Measurements from ENCODE around the gene SLC10A4.

The SLC10A4 gene

DNA sequence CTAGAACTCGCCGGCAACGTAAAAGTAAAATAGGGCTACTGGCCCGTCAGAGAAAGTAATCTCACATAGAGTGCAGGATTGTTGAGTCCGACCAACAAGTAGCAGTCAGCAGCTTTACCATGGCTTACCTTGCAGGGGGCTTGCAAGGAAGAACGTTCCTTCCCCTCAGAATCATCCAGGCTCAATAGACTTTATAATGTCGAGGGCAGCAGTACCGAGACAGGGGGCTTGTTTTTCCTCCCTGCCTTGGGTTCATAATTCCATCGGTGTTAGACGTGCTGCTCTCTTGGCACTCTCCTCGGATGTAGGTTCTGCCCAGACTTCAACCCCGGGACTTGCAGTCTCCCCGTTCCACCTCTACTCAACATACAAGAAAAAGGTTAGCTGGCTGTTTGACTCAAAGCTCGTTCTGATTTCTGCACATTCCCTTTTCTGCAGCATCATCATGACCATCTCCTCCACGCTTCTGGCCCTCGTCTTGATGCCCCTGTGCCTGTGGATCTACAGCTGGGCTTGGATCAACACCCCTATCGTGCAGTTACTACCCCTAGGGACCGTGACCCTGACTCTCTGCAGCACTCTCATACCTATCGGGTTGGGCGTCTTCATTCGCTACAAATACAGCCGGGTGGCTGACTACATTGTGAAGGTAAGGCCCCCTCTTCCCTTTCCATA is 1.5 kb downstream of the SLC10A4 start:
- Histone ChIP-seq H3K79me2 (ENCODE audit: insufficient read depth, low read depth) (no peaks in the 10 kb centered on the region), H3K4me1 (ENCODE audit: low read depth, poor library complexity, severe bottlenecking) (no peaks in the 10 kb centered on the region), H4K20me1 (ENCODE audit: insufficient read depth) (no peaks in the 10 kb centered on the region), H3K4me2 (no peak overlapping the region), H3K27ac (no peak overlapping the region), H2AFZ (ENCODE audit: low read depth) (no peak overlapping the region), H3K27me3 (ENCODE audit: insufficient read depth, low read depth) (no peaks in the 10 kb centered on the region), H3K36me3 (ENCODE audit: insufficient read depth) (no peaks in the 10 kb centered on the region), H3K4me3 (IDR thresholded peaks at IDR 0.05; ENCODE audit: insufficient read depth, low read depth, low read length) (no peak overlapping the region), H3K9ac (no peak overlapping the region)
- TF ChIP-seq, protein P1, sequence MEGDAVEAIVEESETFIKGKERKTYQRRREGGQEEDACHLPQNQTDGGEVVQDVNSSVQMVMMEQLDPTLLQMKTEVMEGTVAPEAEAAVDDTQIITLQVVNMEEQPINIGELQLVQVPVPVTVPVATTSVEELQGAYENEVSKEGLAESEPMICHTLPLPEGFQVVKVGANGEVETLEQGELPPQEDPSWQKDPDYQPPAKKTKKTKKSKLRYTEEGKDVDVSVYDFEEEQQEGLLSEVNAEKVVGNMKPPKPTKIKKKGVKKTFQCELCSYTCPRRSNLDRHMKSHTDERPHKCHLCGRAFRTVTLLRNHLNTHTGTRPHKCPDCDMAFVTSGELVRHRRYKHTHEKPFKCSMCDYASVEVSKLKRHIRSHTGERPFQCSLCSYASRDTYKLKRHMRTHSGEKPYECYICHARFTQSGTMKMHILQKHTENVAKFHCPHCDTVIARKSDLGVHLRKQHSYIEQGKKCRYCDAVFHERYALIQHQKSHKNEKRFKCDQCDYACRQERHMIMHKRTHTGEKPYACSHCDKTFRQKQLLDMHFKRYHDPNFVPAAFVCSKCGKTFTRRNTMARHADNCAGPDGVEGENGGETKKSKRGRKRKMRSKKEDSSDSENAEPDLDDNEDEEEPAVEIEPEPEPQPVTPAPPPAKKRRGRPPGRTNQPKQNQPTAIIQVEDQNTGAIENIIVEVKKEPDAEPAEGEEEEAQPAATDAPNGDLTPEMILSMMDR (conservative IDR thresholded peaks at IDR 0.05; ENCODE audit: low read depth, low read length), result no peak

DNA sequence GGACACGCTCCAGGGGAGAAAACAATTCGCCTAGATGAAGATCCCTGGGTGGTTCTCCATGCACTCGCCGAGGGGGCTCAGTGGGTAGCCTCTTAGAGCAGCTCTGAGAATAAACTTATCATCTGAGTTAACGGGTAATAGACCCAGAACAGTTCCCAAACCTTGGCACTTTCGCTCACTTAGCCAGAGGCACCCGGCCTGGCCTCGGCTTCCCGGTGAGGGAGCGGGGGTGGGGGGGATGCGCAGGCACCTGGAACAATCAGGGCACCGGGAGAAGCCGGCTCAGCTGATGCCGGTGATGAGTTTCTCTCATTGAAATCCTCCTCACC is 6.5 kb downstream of the SLC10A4 start:
- TF ChIP-seq, protein P1 (conservative IDR thresholded peaks at IDR 0.05; ENCODE audit: low read depth, low read length), result no peak
- H3K9ac ChIP-seq, result no peak overlapping the region
- H3K4me2 ChIP-seq, result no peak overlapping the region
- no peaks in the 10 kb centered on the region for H4K20me1 ChIP-seq (ENCODE audit: insufficient read depth)
- H3K4me1 ChIP-seq (ENCODE audit: low read depth, poor library complexity, severe bottlenecking), result no peaks in the 10 kb centered on the region
- H3K36me3 ChIP-seq (ENCODE audit: insufficient read depth), result no peaks in the 10 kb centered on the region
- no peaks in the 10 kb centered on the region for H3K27me3 ChIP-seq (ENCODE audit: insufficient read depth, low read depth)
- H3K4me3 ChIP-seq (IDR thresholded peaks at IDR 0.05; ENCODE audit: insufficient read depth, low read depth, low read length), result no peak overlapping the region
- no peak overlapping the region for H2AFZ ChIP-seq (ENCODE audit: low read depth)
- H3K79me2 ChIP-seq (ENCODE audit: insufficient read depth, low read depth), result no peaks in the 10 kb centered on the region
- no peak overlapping the region for H3K27ac ChIP-seq

DNA sequence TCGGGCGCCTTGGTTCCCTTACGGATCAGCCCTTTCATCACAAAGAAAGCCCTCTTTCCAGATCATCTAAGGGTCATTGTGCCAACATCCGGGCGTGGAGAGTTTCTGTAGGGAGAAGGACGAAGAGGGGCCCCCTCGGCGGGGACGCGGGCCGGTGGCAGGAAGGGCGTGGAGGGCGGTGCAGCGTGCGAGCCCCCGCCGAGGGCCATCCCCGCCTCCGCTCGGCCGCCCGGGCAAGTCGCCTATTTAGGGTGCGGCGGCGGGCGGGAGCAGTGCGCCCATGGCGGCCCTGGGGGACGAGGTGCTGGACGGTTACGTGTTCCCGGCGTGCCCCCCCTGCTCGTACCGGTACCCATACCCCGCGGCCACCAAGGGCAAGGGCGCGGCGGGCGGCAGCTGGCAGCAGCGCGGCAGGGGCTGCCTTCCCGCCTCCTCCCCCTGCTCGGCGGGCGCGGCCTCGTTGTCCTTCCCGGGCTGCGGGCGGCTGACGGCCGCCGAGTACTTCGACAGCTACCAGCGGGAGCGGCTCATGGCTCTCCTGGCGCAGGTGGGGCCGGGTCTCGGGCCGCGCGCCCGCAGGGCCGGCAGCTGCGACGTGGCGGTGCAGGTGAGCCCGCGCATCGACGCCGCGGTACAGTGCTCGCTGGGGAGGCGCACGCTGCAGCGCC is 7.0 kb downstream of the SLC10A4 start, which contains the start of gene ZAR1:
TSS of gene ZAR1 (plus strand) at position 241 of the 668 bp plus-strand sequence. CDS start at position 281, 40 bp downstream.
- Histone ChIP-seq H3K4me2 (no peak within 1 kb of the TSS), H3K79me2 (ENCODE audit: insufficient read depth, low read depth) (no peaks in the 10 kb centered on the region), H3K4me1 (ENCODE audit: low read depth, poor library complexity, severe bottlenecking) (no peaks in the 10 kb centered on the region), H2AFZ (ENCODE audit: low read depth) (no peak within 1 kb of the TSS), H3K27me3 (ENCODE audit: insufficient read depth, low read depth) (no peaks in the 10 kb centered on the region), H3K27ac (no peak within 1 kb of the TSS), H4K20me1 (ENCODE audit: insufficient read depth) (no peaks in the 10 kb centered on the region), H3K36me3 (ENCODE audit: insufficient read depth) (no peaks in the 10 kb centered on the region), H3K9ac (no peak within 1 kb of the TSS), H3K4me3 (IDR thresholded peaks at IDR 0.05; ENCODE audit: insufficient read depth, low read depth, low read length) (no peak within 1 kb of the TSS)
- TF ChIP-seq, protein P1 (conservative IDR thresholded peaks at IDR 0.05; ENCODE audit: low read depth, low read length), result no peak

DNA sequence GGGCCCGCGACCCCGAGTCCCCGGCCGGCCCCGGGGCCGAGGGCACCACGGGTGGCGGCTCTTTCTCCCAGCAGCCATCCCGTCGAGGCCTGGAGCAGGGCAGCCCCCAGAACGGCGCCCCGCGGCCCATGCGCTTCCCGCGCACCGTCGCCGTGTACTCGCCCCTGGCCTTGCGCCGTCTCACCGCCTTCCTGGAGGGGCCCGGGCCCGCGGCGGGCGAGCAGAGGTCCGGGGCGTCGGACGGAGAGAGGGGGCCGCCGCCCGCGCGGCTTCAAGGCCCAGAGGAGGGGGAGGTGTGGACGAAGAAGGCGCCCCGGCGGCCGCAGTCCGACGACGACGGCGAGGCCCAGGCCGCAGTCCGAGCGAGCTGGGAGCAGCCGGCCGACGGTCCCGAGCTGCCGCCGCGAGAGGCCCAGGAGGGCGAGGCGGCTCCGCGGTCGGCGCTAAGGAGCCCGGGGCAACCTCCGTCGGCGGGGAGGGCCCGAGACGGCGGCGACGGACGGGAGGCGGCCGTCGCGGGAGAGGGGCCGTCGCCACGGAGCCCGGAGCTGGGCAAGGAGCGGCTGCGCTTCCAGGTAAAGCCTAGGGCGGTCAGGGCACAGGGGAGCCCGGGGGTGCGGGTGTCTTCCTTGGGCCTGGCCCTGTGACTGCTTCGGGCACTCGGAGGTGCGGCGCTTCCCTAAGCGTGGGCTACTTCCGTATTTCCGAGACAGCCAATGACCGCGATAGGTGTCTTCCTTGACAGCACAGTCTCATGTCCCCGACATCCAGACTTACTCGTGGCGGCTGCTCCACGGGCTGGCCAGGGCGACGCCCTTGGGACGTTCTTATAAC is 7.8 kb downstream of the SLC10A4 start:
- Histone ChIP-seq H3K36me3 (ENCODE audit: insufficient read depth) (no peaks in the 10 kb centered on the region), H3K4me2 (no peak overlapping the region), H3K27ac (no peak overlapping the region), H3K9ac (no peak overlapping the region), H3K27me3 (ENCODE audit: insufficient read depth, low read depth) (no peaks in the 10 kb centered on the region), H3K79me2 (ENCODE audit: insufficient read depth, low read depth) (no peaks in the 10 kb centered on the region), H2AFZ (ENCODE audit: low read depth) (no peak overlapping the region), H3K4me1 (ENCODE audit: low read depth, poor library complexity, severe bottlenecking) (no peaks in the 10 kb centered on the region), H4K20me1 (ENCODE audit: insufficient read depth) (no peaks in the 10 kb centered on the region), H3K4me3 (IDR thresholded peaks at IDR 0.05; ENCODE audit: insufficient read depth, low read depth, low read length) (no peak overlapping the region)
- TF ChIP-seq, protein P1 (conservative IDR thresholded peaks at IDR 0.05; ENCODE audit: low read depth, low read length), result no peak
